Measurements from ENCODE around the gene PARP14.

Gene PARP14

GRCh38 chr3:122766430-122766829, 85.8 kb downstream of the PARP14 start:
- DNase-seq (ENCODE audit: low read depth in 2 of 2, low spot score in 1 of 2) = no peak

- no peak for DNase-seq (ENCODE audit: low read depth in 2 of 2, low spot score in 1 of 2)
These were observed 87.1 kb downstream of the PARP14 start for GRCh38 chr3:122767540-122768372.

GRCh38 chr3:122770521-122771202, 90.0 kb downstream of the PARP14 start:
- no peak for DNase-seq (ENCODE audit: low read depth in 2 of 2, low spot score in 1 of 2)

GRCh38 chr3:122772827-122773226, 92.2 kb downstream of the PARP14 start:
- DNase-seq (ENCODE audit: low read depth in 2 of 2, low spot score in 1 of 2) = no peak

GRCh38 chr3:122773944-122774509, 93.4 kb downstream of the PARP14 start:
- DNase-seq (ENCODE audit: low read depth in 2 of 2, low spot score in 1 of 2) = no peak

- no peak for DNase-seq (ENCODE audit: low read depth in 2 of 2, low spot score in 1 of 2)
These were observed 93.9 kb downstream of the PARP14 start for GRCh38 chr3:122774564-122774963.

- DNase-seq (ENCODE audit: low read depth in 2 of 2, low spot score in 1 of 2) = no peak
These were observed 96.2 kb downstream of the PARP14 start for GRCh38 chr3:122776675-122777468.

GRCh38 chr3:122777563-122777962, 96.9 kb downstream of the PARP14 start:
- no peak for DNase-seq (ENCODE audit: low read depth in 2 of 2, low spot score in 1 of 2)

All from stimulated activated CD8-positive, alpha-beta memory T cell treated with anti-CD3 and anti-CD28 coated beads, Interleukin-4, amount 100 ng/mL, for 1 hour (primary cell).